Stimulated activated CD8-positive, alpha-beta memory T cell treated with anti-CD3 and anti-CD28 coated beads, Interleukin-12 subunit alpha, Interleukin-12 subunit beta, amount 100 ng/mL, for 24 hours (primary cell): ENCODE measurements around the gene XRCC4.
"Not testable (repeated sequence)": the region's sequence is repeated elsewhere in the genome, so short reads cannot be mapped to it uniquely, and the experiment has no call there.

Experiments used
- DNase-seq: peaks from one replicate; pipeline ENCODE4 v3.0.0-alpha.2; 2020; ENCODE audit errors: extremely low read depth

The XRCC4 gene

GRCh38 chr5:83353231-83353630 lies 275.9 kb downstream of the XRCC4 start:
- DNase-seq, result no peak

- no peak for DNase-seq
Observed at GRCh38 chr5:83353774-83354173, 276.4 kb downstream of the XRCC4 start.

GRCh38 chr5:83354958-83355357 lies 277.6 kb downstream of the XRCC4 start:
- no peak for DNase-seq

GRCh38 chr5:83355482-83356014 lies 278.2 kb downstream of the XRCC4 start:
- not testable (repeated sequence) for DNase-seq

- DNase-seq, result no peak
Observed at GRCh38 chr5:83357621-83358231, 280.4 kb downstream of the XRCC4 start.

- no peak for DNase-seq
Observed at GRCh38 chr5:83360573-83360972, 283.2 kb downstream of the XRCC4 start.

- DNase-seq, result no peak
Observed at GRCh38 chr5:83362526-83362925, 285.2 kb downstream of the XRCC4 start.

- no peak for DNase-seq
Observed at GRCh38 chr5:83363111-83363885, 286.0 kb downstream of the XRCC4 start.

- no peak for DNase-seq
Observed at GRCh38 chr5:83363886-83364275, 286.5 kb downstream of the XRCC4 start.

GRCh38 chr5:83364312-83365299 lies 287.3 kb downstream of the XRCC4 start:
- DNase-seq, result no peak

GRCh38 chr5:83368319-83368718 lies 291.0 kb downstream of the XRCC4 start:
- DNase-seq, result no peak

- no peak for DNase-seq
Observed at GRCh38 chr5:83368835-83369234, 291.5 kb downstream of the XRCC4 start.

- DNase-seq, result no peak
Observed at GRCh38 chr5:83370957-83371356, 293.6 kb downstream of the XRCC4 start.

- DNase-seq, result no peak
Observed at GRCh38 chr5:83371726-83372125, 294.4 kb downstream of the XRCC4 start.

- no peak for DNase-seq
Observed at GRCh38 chr5:83374547-83374946, 297.2 kb downstream of the XRCC4 start.

- DNase-seq, result no peak
Observed at GRCh38 chr5:83375049-83375745, 297.9 kb downstream of the XRCC4 start.

GRCh38 chr5:83376461-83376860 lies 299.1 kb downstream of the XRCC4 start:
- no peak for DNase-seq

- no peak for DNase-seq
Observed at GRCh38 chr5:83377131-83377865, 300.0 kb downstream of the XRCC4 start.

- DNase-seq, result no peak
Observed at GRCh38 chr5:83378624-83379289, 301.4 kb downstream of the XRCC4 start.

GRCh38 chr5:83385812-83386211 lies 308.5 kb downstream of the XRCC4 start:
- DNase-seq, result no peak
